H1 (cell line): ENCODE data around the gene HMGCL. TPM values are rescaled to one million over a fixed set of nuclear protein-coding genes. Genes with fewer than 3 reads are reported as not detected.

ENCODE experiments used
- CTCF ChIA-PET: fragments of 300-600 bp; sonication (Branson Sonifier 250); formaldehyde crosslinking; loops from one replicate; lab custom pipeline; 2021; ENCODE audit not compliant: partially characterized antibody; lab: Charles Lee
- POLR2A ChIA-PET: fragments of 300-600 bp; sonication (Branson Sonifier 250); formaldehyde crosslinking; loops from one replicate; lab custom pipeline; 2021; ENCODE audit warnings: inconsistent platforms; ENCODE audit not compliant: partially characterized antibody; lab: Charles Lee
- DNase-seq, 2 experiments: peaks; one replicate each; pipeline versions ENCODE4 v3.0.0 to v3.0.0-alpha.2; 2010 to 2022; ENCODE audit warnings: low spot score in 2 of 2, low read depth in 1 of 2, mixed read lengths in 1 of 2
- FAIRE-seq: peaks from 2 replicates; lab custom pipeline; 2011; peaks lifted over from hg19 to GRCh38; lab: Jason Lieb, UNC
- H2AFZ ChIP-seq: 2 replicates; pipeline ENCODE4 v1.8.1; 2012; ENCODE audit warnings: low read length, inconsistent platforms
- H2AK5ac ChIP-seq: 2 replicates; pipeline ENCODE4 v1.6.1; 2013; ENCODE audit warnings: low read depth, low read length
- H2BK120ac ChIP-seq: replicated peaks from 2 replicates; pipeline ENCODE3; 2013; ENCODE audit warnings: low read depth, low read length, inconsistent platforms
- H2BK12ac ChIP-seq: 2 replicates; pipeline ENCODE4 v1.6.1; 2013; ENCODE audit warnings: low read depth, low read length
- H2BK15ac ChIP-seq: 2 replicates; pipeline ENCODE4 v1.6.1; 2013; ENCODE audit warnings: low read length
- H2BK20ac ChIP-seq: 2 replicates; pipeline ENCODE4 v1.6.1; 2013; ENCODE audit warnings: low read length
- H2BK5ac ChIP-seq: 2 replicates; pipeline ENCODE4 v1.6.1; 2013; ENCODE audit warnings: low read depth, low read length
- H3K14ac ChIP-seq: 2 replicates; pipeline ENCODE4 v1.6.1; 2013; ENCODE audit warnings: inconsistent platforms; ENCODE audit not compliant: insufficient read length
- H3K18ac ChIP-seq: 2 replicates; pipeline ENCODE4 v1.6.1; 2013; ENCODE audit warnings: low read length; ENCODE audit errors: extremely low read depth
- H3K23ac ChIP-seq: 2 replicates; pipeline ENCODE4 v1.6.1; 2013; ENCODE audit warnings: inconsistent platforms; ENCODE audit not compliant: insufficient read length
- H3K23me2 ChIP-seq: 2 replicates; pipeline ENCODE4 v1.6.1; 2013; ENCODE audit warnings: low read depth, low read length
- H3K27ac ChIP-seq: 2 replicates; pipeline ENCODE4 v1.6.1; 2011; ENCODE audit warnings: low read depth, low read length, inconsistent platforms
- H3K27me3 ChIP-seq, 4 experiments: replicated peaks in 1 of 4; 1 replicate in 1 of 4; 2 replicates in 3 of 4; pipeline versions ENCODE4 v1.6.1 to v1.8.1; 2011 to 2013; ENCODE audit warnings: low read length in 3 of 4, mild to moderate bottlenecking in 3 of 4, inconsistent platforms in 2 of 4, mixed read lengths in 2 of 4, moderate library complexity in 1 of 4; ENCODE audit not compliant: control insufficient read depth in 3 of 4, insufficient read depth in 3 of 4; ENCODE audit errors: extremely low read depth in 1 of 4
- H3K36me3 ChIP-seq, 4 experiments: 2 replicates each; pipeline versions ENCODE4 v1.6.1 to v1.8.1; 2011 to 2013; ENCODE audit warnings: mild to moderate bottlenecking in 4 of 4, low read length in 3 of 4, moderate library complexity in 2 of 4, control low read depth in 1 of 4, inconsistent platforms in 1 of 4; ENCODE audit not compliant: insufficient read depth in 4 of 4, control insufficient read depth in 2 of 4
- H3K4ac ChIP-seq: replicated peaks from 2 replicates; pipeline ENCODE3; 2013; ENCODE audit warnings: low read length, low read depth, mixed read lengths, inconsistent platforms; ENCODE audit not compliant: insufficient read length
- H3K4me1 ChIP-seq, 4 experiments: replicated peaks in 1 of 4; 1 replicate in 1 of 4; 2 replicates in 3 of 4; pipeline versions ENCODE4 v1.6.1 to v1.8.1; 2011 to 2013; ENCODE audit warnings: low read length in 3 of 4, inconsistent platforms in 2 of 4, mixed read lengths in 1 of 4; ENCODE audit not compliant: insufficient read depth in 4 of 4, control insufficient read depth in 3 of 4
- H3K4me2 ChIP-seq, 2 experiments: 2 replicates each; pipeline versions ENCODE4 v1.6.1 to v1.8.1; 2011 to 2013; ENCODE audit warnings: low read depth in 2 of 2, low read length in 2 of 2, control low read depth in 1 of 2, inconsistent platforms in 1 of 2, mild to moderate bottlenecking in 1 of 2; ENCODE audit not compliant: insufficient read depth in 1 of 2
- H3K4me3 ChIP-seq, 4 experiments: fragments of 200-600, 300-600 bp in 1 of 4; sonication (generic), shearing (Covaris generic), sonication (Bioruptor Twin) in 1 of 4; 2 replicates each; pipeline versions ENCODE4 v1.5.1 to v1.8.1; 2011 to 2016; ENCODE audit warnings: low read length in 4 of 4, low read depth in 3 of 4, control low read depth in 2 of 4, inconsistent platforms in 2 of 4, mild to moderate bottlenecking in 2 of 4, mixed read lengths in 1 of 4, moderate library complexity in 1 of 4; ENCODE audit not compliant: insufficient read depth in 2 of 4; ENCODE audit errors: extremely low read depth in 1 of 4
- H3K56ac ChIP-seq: replicated peaks from 2 replicates; pipeline ENCODE3; 2013; ENCODE audit warnings: low read depth, mild to moderate bottlenecking, mixed read lengths, low read length, inconsistent platforms; ENCODE audit not compliant: insufficient read length
- H3K79me1 ChIP-seq: 2 replicates; pipeline ENCODE4 v1.6.1; 2013; ENCODE audit warnings: low read depth, low read length, control low read depth
- H3K79me2 ChIP-seq, 2 experiments: 2 replicates each; pipeline versions ENCODE4 v1.6.1 to v1.8.1; 2012 to 2013; ENCODE audit warnings: low read length in 2 of 2, mild to moderate bottlenecking in 2 of 2, inconsistent platforms in 1 of 2; ENCODE audit not compliant: insufficient read depth in 2 of 2, control insufficient read depth in 1 of 2
- H3K9ac ChIP-seq, 4 experiments: replicated peaks in 1 of 4; 1 replicate in 1 of 4; 2 replicates in 3 of 4; pipeline versions ENCODE4 v1.6.1 to v1.8.1; 2011 to 2013; ENCODE audit warnings: low read depth in 3 of 4, low read length in 3 of 4, control low read depth in 2 of 4, mild to moderate bottlenecking in 2 of 4, moderate library complexity in 2 of 4, inconsistent platforms in 1 of 4; ENCODE audit errors: extremely low read depth in 1 of 4
- H3K9me3 ChIP-seq, 2 experiments: 2 replicates each; pipeline versions ENCODE4 v1.6.1 to v1.8.1; 2012 to 2013; ENCODE audit warnings: mild to moderate bottlenecking in 2 of 2, moderate library complexity in 2 of 2, control low read depth in 1 of 2, inconsistent platforms in 1 of 2, low read depth in 1 of 2, low read length in 1 of 2, mixed read lengths in 1 of 2; ENCODE audit not compliant: insufficient read depth in 2 of 2
- H4K20me1 ChIP-seq, 2 experiments: replicated peaks in 1 of 2; 2 replicates each; pipeline versions ENCODE3 to v1.8.1; 2011 to 2013; ENCODE audit warnings: inconsistent platforms in 2 of 2, low read length in 2 of 2, mild to moderate bottlenecking in 1 of 2; ENCODE audit not compliant: insufficient read depth in 2 of 2, control insufficient read depth in 1 of 2
- H4K5ac ChIP-seq: 2 replicates; pipeline ENCODE4 v1.6.1; 2013; ENCODE audit warnings: low read length, low read depth, mixed read lengths, inconsistent platforms; ENCODE audit not compliant: insufficient read length
- H4K8ac ChIP-seq: 2 replicates; pipeline ENCODE4 v1.8.0; 2013; ENCODE audit warnings: mild to moderate bottlenecking, moderate library complexity, low read length, inconsistent platforms; ENCODE audit not compliant: insufficient read depth; ENCODE audit errors: extremely low read depth
- H4K91ac ChIP-seq: replicated peaks from 2 replicates; pipeline ENCODE3; 2013; ENCODE audit warnings: low read length, mixed read lengths, inconsistent platforms; ENCODE audit not compliant: insufficient read length
- BACH1 ChIP-seq: IDR thresholded peaks from 2 replicates; pipeline ENCODE4 v1.6.1; 2012; ENCODE audit warnings: low read length, improper control_type of control experiment
- FOSL1 ChIP-seq: IDR thresholded peaks from 2 replicates; pipeline ENCODE4 v1.6.1; 2011; ENCODE audit warnings: mild to moderate bottlenecking, low read depth, low read length, moderate library complexity; ENCODE audit not compliant: insufficient read depth
- KDM1A ChIP-seq: fragments of 200-600, 300-600 bp; sonication (generic); IDR thresholded peaks from 2 replicates; pipeline ENCODE4 v1.7.1; 2016; ENCODE audit warnings: mild to moderate bottlenecking, low read length, borderline replicate concordance
- RXRA ChIP-seq: IDR thresholded peaks from 2 replicates; pipeline ENCODE4 v1.6.1; 2011; ENCODE audit warnings: low read depth, mild to moderate bottlenecking, low read length, moderate library complexity; ENCODE audit not compliant: insufficient read depth
- SP1 ChIP-seq: IDR thresholded peaks from 2 replicates; pipeline ENCODE4 v1.6.1; 2011; ENCODE audit warnings: low read depth, low read length
- SRF ChIP-seq: IDR thresholded peaks from 2 replicates; pipeline ENCODE4 v1.6.1; 2011; ENCODE audit warnings: mild to moderate bottlenecking, low read depth, low read length, moderate library complexity
- WGBS, 2 experiments: shearing (Covaris generic) in 1 of 2; methylation state at CpG; one replicate each; pipeline versions ENCODE4 v1.1.6 to v1.1.7; 2013 to 2015; ENCODE audit warnings: low lambda C conversion rate in 2 of 2, mixed read lengths in 2 of 2, inconsistent platforms in 1 of 2, low coverage in 1 of 2, missing lambda C conversion rate in 1 of 2; ENCODE audit not compliant: insufficient replicate concordance in 2 of 2, insufficient coverage in 1 of 2, insufficient read length in 1 of 2; ENCODE audit errors: extremely low coverage in 1 of 2, missing lambda C conversion rate in 1 of 2; 5-methylcytosine and 5-hydroxymethylcytosine counted together
- polyA plus RNA-seq, 7 experiments: library from polyadenylated mRNA; depleted of rRNA in 3 of 7; stranded (reverse) in 5 of 7; unstranded in 2 of 7; fragments of >200 nt in 5 of 7; fragments of 200-250 nt in 2 of 7; gene quantifications; 1 replicate in 5 of 7; 2 replicates in 1 of 7; 4 replicates in 1 of 7; pipeline versions ENCODE4 v1.2.1 to v1.2.3, GENCODE V29; 2011 to 2013; ENCODE audit warnings: missing spikeins in 2 of 7, mixed read lengths in 2 of 7
- total RNA-seq: library from RNA; stranded (reverse); fragmentation: NEBNext Ultra II Directional; extraction: Animal tissue kit (Norgen Biotek cat#: 25700); gene quantifications from 2 replicates; pipeline ENCODE4 v1.2.1, GENCODE V29; 2021
- TF ChIP-seq, protein P1 (sequence below): IDR thresholded peaks from 2 replicates; pipeline ENCODE4 v1.6.1; 2011; ENCODE audit warnings: low read length, improper control_type of control experiment
- TF ChIP-seq, protein P2 (sequence below): IDR thresholded peaks from 2 replicates; pipeline ENCODE4 v1.6.1; 2012; ENCODE audit warnings: low read length, inconsistent platforms

HMGCL gene
- total and polyA plus RNA-seq, 2 of the 8 experiments (the other 6 are each of a cell fraction or from before 2014, with no cell fraction given): 13.7 to 19.5 TPM

DNA sequence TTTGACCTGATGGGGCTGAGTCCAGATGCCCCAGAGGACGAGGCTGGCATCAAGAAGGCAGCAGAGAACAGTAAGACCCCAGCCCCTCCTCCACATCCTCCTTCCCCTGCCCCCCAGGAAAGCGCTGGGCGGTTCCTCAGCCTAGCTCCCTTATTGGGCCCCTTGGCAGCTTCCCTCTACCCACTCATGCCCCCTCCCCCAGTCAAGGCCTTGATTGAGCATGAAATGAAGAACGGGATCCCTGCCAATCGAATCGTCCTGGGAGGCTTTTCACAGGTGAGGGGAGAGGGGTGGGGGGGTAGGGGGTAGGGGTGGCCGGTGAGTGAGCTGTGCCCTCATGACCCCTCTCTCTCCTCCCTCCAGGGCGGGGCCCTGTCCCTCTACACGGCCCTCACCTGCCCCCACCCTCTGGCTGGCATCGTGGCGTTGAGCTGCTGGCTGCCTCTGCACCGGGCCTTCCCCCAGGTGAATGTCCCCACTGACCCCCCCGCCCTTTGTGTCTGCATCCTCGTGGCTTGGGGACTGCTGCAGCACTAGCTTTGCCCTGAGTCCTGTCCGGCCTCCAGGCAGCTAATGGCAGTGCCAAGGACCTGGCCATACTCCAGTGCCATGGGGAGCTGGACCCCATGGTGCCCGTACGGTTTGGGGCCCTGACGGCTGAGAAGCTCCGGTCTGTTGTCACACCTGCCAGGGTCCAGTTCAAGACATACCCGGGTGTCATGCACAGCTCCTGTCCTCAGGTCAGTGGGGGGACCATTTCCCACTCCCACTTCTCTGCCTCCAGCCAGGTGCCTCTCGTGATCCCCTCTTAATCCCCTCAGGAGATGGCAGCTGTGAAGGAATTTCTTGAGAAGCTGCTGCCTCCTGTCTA is 31.1 kb downstream of the HMGCL start:
- Histone ChIP-seq H3K23ac (no peak overlapping the region), H3K27me3 (no peaks in the 10 kb centered on the region), H3K56ac (no peak overlapping the region), H2AFZ (no peak overlapping the region), H2BK120ac (no peak overlapping the region), H2AK5ac (no peak overlapping the region), H3K79me2 (peaks cover 4 to 21% of the 10 kb centered on the region in 2 experiments; a peak in 3 of 4 replicates), H3K27ac (no peak overlapping the region), H3K4ac (no peak overlapping the region), H4K5ac (no peak overlapping the region), H3K4me3 (no peak overlapping the region), H2BK5ac (no peak overlapping the region), H3K9ac (no peak overlapping the region), H3K14ac (no peak overlapping the region), H4K8ac (no peak overlapping the region), H3K4me2 (no peak overlapping the region), H3K36me3 (peaks cover 6 to 31% (median 22%) of the 10 kb centered on the region in 4 experiments; a peak in 6 of 8 replicates), H3K18ac (no peak overlapping the region), H2BK12ac (no peak overlapping the region), H3K79me1 (peaks cover 10% of the 10 kb centered on the region; the same call in 1 of the 2 replicates), H3K9me3 (no peaks in the 10 kb centered on the region), H2BK20ac (no peak overlapping the region), H3K23me2 (peaks cover 10% of the 10 kb centered on the region), H3K4me1 (peaks cover 0 to 14% (median 9%) of the 10 kb centered on the region in 4 experiments; a peak in 6 of 7 replicates), H4K91ac (no peak overlapping the region), H4K20me1 (peaks cover 7 to 12% of the 10 kb centered on the region in 2 experiments), H2BK15ac (no peak overlapping the region)
- 83% methylated on average over 13 of the region's 21 CpGs; no CpG with 5 or more reads in 1 of the 2 experiments for WGBS, 2 experiments
- POLR2A ChIA-PET: interaction anchor here (0.7 to 16.2 kb wide), 6 partner anchors 8 to 235 kb away, joined by 3 to 192 read pairs (median 4); partner anchors contain the start of genes ELOA, ID3 and PITHD1
- DNase-seq (no peak), FAIRE-seq (no peak)
- CTCF ChIA-PET: interaction anchor here (0.8 to 4.6 kb wide), 5 partner anchors 11 to 123 kb away, joined by 3 to 26 read pairs (median 5); no protein-coding TSS in a partner anchor
- TF ChIP-seq, protein P1, sequence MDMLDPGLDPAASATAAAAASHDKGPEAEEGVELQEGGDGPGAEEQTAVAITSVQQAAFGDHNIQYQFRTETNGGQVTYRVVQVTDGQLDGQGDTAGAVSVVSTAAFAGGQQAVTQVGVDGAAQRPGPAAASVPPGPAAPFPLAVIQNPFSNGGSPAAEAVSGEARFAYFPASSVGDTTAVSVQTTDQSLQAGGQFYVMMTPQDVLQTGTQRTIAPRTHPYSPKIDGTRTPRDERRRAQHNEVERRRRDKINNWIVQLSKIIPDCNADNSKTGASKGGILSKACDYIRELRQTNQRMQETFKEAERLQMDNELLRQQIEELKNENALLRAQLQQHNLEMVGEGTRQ: no peak
- TF ChIP-seq KDM1A: no peak
- TF ChIP-seq SP1: no peak
- TF ChIP-seq SRF: no peak
- TF ChIP-seq, protein P2, sequence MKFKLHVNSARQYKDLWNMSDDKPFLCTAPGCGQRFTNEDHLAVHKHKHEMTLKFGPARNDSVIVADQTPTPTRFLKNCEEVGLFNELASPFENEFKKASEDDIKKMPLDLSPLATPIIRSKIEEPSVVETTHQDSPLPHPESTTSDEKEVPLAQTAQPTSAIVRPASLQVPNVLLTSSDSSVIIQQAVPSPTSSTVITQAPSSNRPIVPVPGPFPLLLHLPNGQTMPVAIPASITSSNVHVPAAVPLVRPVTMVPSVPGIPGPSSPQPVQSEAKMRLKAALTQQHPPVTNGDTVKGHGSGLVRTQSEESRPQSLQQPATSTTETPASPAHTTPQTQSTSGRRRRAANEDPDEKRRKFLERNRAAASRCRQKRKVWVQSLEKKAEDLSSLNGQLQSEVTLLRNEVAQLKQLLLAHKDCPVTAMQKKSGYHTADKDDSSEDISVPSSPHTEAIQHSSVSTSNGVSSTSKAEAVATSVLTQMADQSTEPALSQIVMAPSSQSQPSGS: no peak
- no peak for TF ChIP-seq FOSL1
- no peak for TF ChIP-seq BACH1
- no peak for TF ChIP-seq RXRA
